Body of pancreas (tissue), 4 donors: ENCODE data around the gene CAND1. TPM values are rescaled to one million over a fixed set of nuclear protein-coding genes. Genes with fewer than 3 reads are reported as not detected.
"Not testable (repeated sequence)": the region's sequence is repeated elsewhere in the genome, so short reads cannot be mapped to it uniquely, and the experiment has no call there.

ENCODE experiments used
- ATAC-seq: fragments of 150-250 bp; one replicate; pipeline ENCODE4 v1.9.1; 2016
- DNase-seq, 4 donors: peaks; one replicate each; pipeline ENCODE4 v3.0.0-alpha.2; 2019
- H3K27ac ChIP-seq, 4 donors: fragments of 200-600 bp; sonication (generic); 1 replicate in 3 of 4; 2 replicates in 1 of 4; pipeline versions ENCODE4 v1.5.1 to v1.6.1; 2016 to 2019; ENCODE audit warnings: mild to moderate bottlenecking in 1 of 4, mixed read lengths in 1 of 4, moderate library complexity in 1 of 4
- H3K27me3 ChIP-seq, 2 donors: fragments of 200-600 bp; sonication (generic); one replicate each; pipeline ENCODE4 v1.6.0; 2016; ENCODE audit warnings: mild to moderate bottlenecking in 1 of 2
- H3K36me3 ChIP-seq, 2 donors: fragments of 200-600 bp; sonication (generic); replicated peaks in 1 of 2; 2 replicates each; pipeline ENCODE4 v1.5.1; 2016; ENCODE audit warnings: low read depth in 2 of 2; ENCODE audit not compliant: insufficient read depth in 1 of 2
- H3K4me1 ChIP-seq: fragments of 200-600 bp; sonication (generic); one replicate; pipeline ENCODE4 v1.6.0; 2016
- H3K4me3 ChIP-seq, 2 donors: fragments of 200-600 bp; sonication (generic); 1 replicate in 1 of 2; 2 replicates in 1 of 2; pipeline ENCODE4 v1.5.1; 2016 to 2019
- H3K9me3 ChIP-seq, 3 donors: fragments of 200-600 bp; sonication (generic); 1 replicate in 2 of 3; 2 replicates in 1 of 3; pipeline ENCODE4 v1.5.1; 2016
- CTCF ChIP-seq, 7 experiments: fragments of 450-650 bp in 4 of 7; fragments of 200-600 bp in 3 of 7; sonication (generic) in 3 of 7; IDR thresholded peaks; one replicate each; pipeline ENCODE4 v1.5.1; 2016 to 2019; ENCODE audit warnings: antibody characterized with exemption in 7 of 7
- POLR2A ChIP-seq, 3 donors: fragments of 450-650 bp; IDR thresholded peaks; one replicate each; pipeline ENCODE4 v1.6.1; 2016; ENCODE audit warnings: antibody characterized with exemption in 3 of 3, mild to moderate bottlenecking in 2 of 3
- WGBS, 2 donors: methylation state at CpG; one replicate each; pipeline ENCODE4 v1.1.5; 2017; 5-methylcytosine and 5-hydroxymethylcytosine counted together
- intact Hi-C: fragments of 100-400 bp; cut with DNase I; formaldehyde crosslinking; loops from one replicate; pipeline ENCODE4 v1.15.1; 2023
- total RNA-seq, 2 donors: library from RNA; depleted of rRNA; stranded (reverse); fragments of >200 nt; gene quantifications; one replicate each; pipeline ENCODE4 v1.1.0, GENCODE V29; 2016

CAND1 gene
- total RNA-seq, 2 donors from 2014 or later: 42.8 to 48.8 TPM

GRCh38 chr12:67333649-67334048 lies 64.5 kb downstream of the CAND1 start:
- WGBS, 2 donors: 64 to 85% methylated on average over 1 of the region's 1 CpG

GRCh38 chr12:67338426-67338825 lies 69.3 kb downstream of the CAND1 start:
- intact Hi-C loops: no loop called here
- Histone ChIP-seq H3K9me3 (no peaks in the 10 kb centered on the region), H3K27ac (no peak overlapping the region), H3K4me1 (no peaks in the 10 kb centered on the region), H3K27me3 (no peaks in the 10 kb centered on the region), H3K36me3 (no peaks in the 10 kb centered on the region), H3K4me3 (no peak overlapping the region)
- DNase-seq (no peak), ATAC-seq (no peak)
- no peak for TF ChIP-seq CTCF (IDR thresholded peaks at IDR 0.05)
- no peak for TF ChIP-seq POLR2A (IDR thresholded peaks at IDR 0.05)

More at GRCh38 chr12:67333649-67334048, 64.5 kb downstream of the CAND1 start:
- TF ChIP-seq CTCF (IDR thresholded peaks at IDR 0.05) (no peak), POLR2A (IDR thresholded peaks at IDR 0.05) (no peak)
- DNase-seq (no peak), ATAC-seq (no peak)
- Histone ChIP-seq H3K4me3 (no peak overlapping the region), H3K4me1 (no peaks in the 10 kb centered on the region), H3K36me3 (no peaks in the 10 kb centered on the region), H3K9me3 (no peaks in the 10 kb centered on the region), H3K27ac (no peak overlapping the region), H3K27me3 (no peaks in the 10 kb centered on the region)
- intact Hi-C loops: no loop called here

DNA sequence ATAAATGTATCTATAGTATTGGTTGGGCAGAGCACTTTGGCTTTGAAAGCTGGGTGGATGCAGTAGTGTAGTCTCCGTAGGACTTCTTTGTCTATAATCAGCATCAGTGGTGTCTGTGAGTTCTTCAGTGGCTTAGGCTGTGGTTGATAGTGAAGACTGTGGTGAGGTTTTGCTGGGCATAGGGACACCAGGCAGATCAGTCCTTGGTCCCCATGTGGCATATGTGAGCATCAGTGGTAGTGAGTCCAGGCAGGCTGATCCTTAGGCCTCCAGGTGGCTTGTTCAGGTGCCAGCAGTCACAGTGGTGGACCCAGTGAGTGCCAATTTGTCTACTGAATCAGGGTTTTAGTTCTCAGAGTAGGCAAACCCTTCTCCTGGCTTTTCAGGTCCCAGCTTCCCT lies 70.4 kb downstream of the CAND1 start:
- ATAC-seq (no peak), DNase-seq (no peak)
- Histone ChIP-seq H3K9me3 (no peaks in the 10 kb centered on the region), H3K36me3 (no peaks in the 10 kb centered on the region), H3K4me1 (no peaks in the 10 kb centered on the region), H3K27me3 (no peaks in the 10 kb centered on the region), H3K27ac (no peak overlapping the region), H3K4me3 (no peak overlapping the region)
- TF ChIP-seq POLR2A (IDR thresholded peaks at IDR 0.05): no peak
- TF ChIP-seq CTCF (IDR thresholded peaks at IDR 0.05): no peak
- intact Hi-C loops: no loop called here
- 93 to 94% methylated on average over 1 of the region's 1 CpG for WGBS, 2 donors

GRCh38 chr12:67341086-67341485 lies 71.9 kb downstream of the CAND1 start:
- WGBS, 2 donors: 81 to 88% methylated on average over 14 of the region's 14 CpGs
- H3K36me3 ChIP-seq, ATAC-seq, H3K27ac ChIP-seq, H3K4me3 ChIP-seq, H3K9me3 ChIP-seq, intact Hi-C loops, H3K4me1 ChIP-seq, DNase-seq, H3K27me3 ChIP-seq: not testable (repeated sequence)

- TF ChIP-seq CTCF (IDR thresholded peaks at IDR 0.05) (no peak), POLR2A (IDR thresholded peaks at IDR 0.05) (no peak)
- ATAC-seq: no peak
- no peaks in the 10 kb centered on the region for H3K36me3 ChIP-seq
- no peaks in the 10 kb centered on the region for H3K27me3 ChIP-seq
- DNase-seq: no peak
- H3K9me3 ChIP-seq: no peaks in the 10 kb centered on the region
- H3K4me1 ChIP-seq: no peaks in the 10 kb centered on the region
- WGBS, 2 donors: 90 to 94% methylated on average over 2 of the region's 2 CpGs
- intact Hi-C loops: no loop called here
- H3K4me3 ChIP-seq: no peak overlapping the region
- no peak overlapping the region for H3K27ac ChIP-seq
These were observed 76.0 kb downstream of the CAND1 start for GRCh38 chr12:67344979-67345710.
